ENCODE results near the gene PCDHAC1.

GRCh38 chr5:140927228-140927573 lies 1.1 kb downstream of the PCDHAC1 start:
- TF ChIP-seq CTCF (IDR thresholded peaks at IDR 0.05; ENCODE audit: insufficient read depth, low read depth, low read length) (no peak), EZH2 (IDR thresholded peaks at IDR 0.05; ENCODE audit: insufficient read depth, low read length) (no peak)
